Ramos (cell line): ENCODE measurements around the gene MYBPH.

ENCODE experiments used
- in situ Hi-C: fragments of 300-500 bp; cut with MboI; formaldehyde crosslinking; loops from one replicate; pipeline ENCODE4 v1.14.3; 2022; ENCODE audit warnings: low sequenced_read_pairs; ENCODE audit not compliant: unreplicated experiment

Gene MYBPH

GRCh38 chr1:203175237-203175826 is at the start of gene MYBPH:
Gene MYBPH, minus strand, starts transcription at chr1:203175826. Its CDS starts 71 bp downstream, at chr1:203175755.
- in situ Hi-C loops = no loop called here

- in situ Hi-C loops = no loop called here
These were observed 49.4 kb upstream of the MYBPH start for GRCh38 chr1:203225071-203225470.

- in situ Hi-C loops = loop anchor here (25.0 kb wide), 1 partner anchor 186 kb away; the partner anchor contains the start of gene PPFIA4
These were observed 47.6 kb upstream of the MYBPH start for GRCh38 chr1:203223012-203223775.

- in situ Hi-C loops = loop anchor here (25.0 kb wide), 1 partner anchor 183 kb away; the partner anchor contains the start of gene PPFIA4
These were observed 44.3 kb upstream of the MYBPH start for GRCh38 chr1:203219934-203220333.

GRCh38 chr1:203219171-203219570 is 43.5 kb upstream of the MYBPH start:
- in situ Hi-C loops = loop anchor here (25.0 kb wide), 1 partner anchor 182 kb away; the partner anchor contains the start of gene PPFIA4

GRCh38 chr1:203217668-203218067 is 42.0 kb upstream of the MYBPH start:
- in situ Hi-C loops = loop anchor here (25.0 kb wide), 1 partner anchor 180 kb away; the partner anchor contains the start of gene PPFIA4

- in situ Hi-C loops = loop anchor here (25.0 kb wide), 1 partner anchor 180 kb away; the partner anchor contains the start of gene PPFIA4
These were observed 41.6 kb upstream of the MYBPH start for GRCh38 chr1:203217139-203217655.

- in situ Hi-C loops = loop anchor here (25.0 kb wide), 1 partner anchor 179 kb away; the partner anchor contains the start of gene PPFIA4
These were observed 40.9 kb upstream of the MYBPH start for GRCh38 chr1:203216274-203217138.

- in situ Hi-C loops = loop anchor here (25.0 kb wide), 1 partner anchor 178 kb away; the partner anchor contains the start of gene PPFIA4
These were observed 39.9 kb upstream of the MYBPH start for GRCh38 chr1:203215573-203215972.

- in situ Hi-C loops = loop anchor here (25.0 kb wide), 1 partner anchor 178 kb away; the partner anchor contains the start of gene PPFIA4
These were observed 39.2 kb upstream of the MYBPH start for GRCh38 chr1:203214871-203215270.

- in situ Hi-C loops = loop anchor here (25.0 kb wide), 1 partner anchor 176 kb away; the partner anchor contains the start of gene PPFIA4
These were observed 37.5 kb upstream of the MYBPH start for GRCh38 chr1:203213126-203213525.

GRCh38 chr1:203211812-203212211 is 36.2 kb upstream of the MYBPH start:
- in situ Hi-C loops = loop anchor here (25.0 kb wide), 1 partner anchor 175 kb away; the partner anchor contains the start of gene PPFIA4

- in situ Hi-C loops = loop anchor here (25.0 kb wide), 1 partner anchor 174 kb away; the partner anchor contains the start of gene PPFIA4
These were observed 35.4 kb upstream of the MYBPH start for GRCh38 chr1:203210988-203211387.

GRCh38 chr1:203210350-203210749 is 34.7 kb upstream of the MYBPH start:
- in situ Hi-C loops = loop anchor here (25.0 kb wide), 1 partner anchor 173 kb away; the partner anchor contains the start of gene PPFIA4

GRCh38 chr1:203208181-203208580 is 32.6 kb upstream of the MYBPH start:
- in situ Hi-C loops = loop anchor here (25.0 kb wide), 1 partner anchor 171 kb away; the partner anchor contains the start of gene PPFIA4

GRCh38 chr1:203207751-203208150 is 32.1 kb upstream of the MYBPH start:
- in situ Hi-C loops = loop anchor here (25.0 kb wide), 1 partner anchor 170 kb away; the partner anchor contains the start of gene PPFIA4

- in situ Hi-C loops = loop anchor here (25.0 kb wide), 1 partner anchor 169 kb away; the partner anchor contains the start of gene PPFIA4
These were observed 30.6 kb upstream of the MYBPH start for GRCh38 chr1:203206129-203206687.

GRCh38 chr1:203204756-203205155 is 29.1 kb upstream of the MYBPH start:
- in situ Hi-C loops = loop anchor here (25.0 kb wide), 1 partner anchor 167 kb away; the partner anchor contains the start of gene PPFIA4
